Hematopoietic multipotent progenitor cell treated with erythropoietin and hydrocortisone succinate and interleukin-3 and kit ligand, for 4 days (in vitro differentiated cells): ENCODE results near the gene DDX4.
"Not testable (repeated sequence)": the region's sequence is repeated elsewhere in the genome, so short reads cannot be mapped to it uniquely, and the experiment has no call there.

ENCODE experiments used
- DNase-seq: peaks from one replicate; pipeline ENCODE4 v3.0.0-alpha.2; 2015

The DDX4 gene

GRCh38 chr5:55731848-55732247 is 6.0 kb upstream of the DDX4 start:
- no peak for DNase-seq

GRCh38 chr5:55732585-55732984 is 5.3 kb upstream of the DDX4 start:
- DNase-seq = no peak

DNA sequence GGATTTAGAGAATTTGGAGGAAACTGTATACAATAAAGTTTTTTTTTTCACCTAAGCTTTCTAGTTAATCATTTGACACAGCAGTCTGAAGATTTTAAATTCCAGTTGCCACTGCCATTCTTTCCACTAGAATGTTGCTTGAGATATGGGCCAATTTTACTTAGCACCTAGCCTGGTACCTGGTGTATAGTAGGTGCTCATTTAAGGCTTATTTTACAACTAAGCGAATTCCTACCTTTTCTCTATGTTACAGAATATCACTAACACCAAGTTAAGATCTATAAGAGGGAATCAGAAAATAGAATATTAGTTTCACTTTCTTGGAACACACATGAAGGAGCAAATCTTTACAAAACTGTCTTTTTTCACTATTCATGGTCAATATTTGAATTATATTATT is 3.2 kb upstream of the DDX4 start:
- no peak for DNase-seq

- no peak for DNase-seq
These were observed 4.9 kb downstream of the DDX4 start for GRCh38 chr5:55742778-55743177.

- DNase-seq = no peak
These were observed 10.0 kb downstream of the DDX4 start for GRCh38 chr5:55747778-55748318.

- DNase-seq = no peak
These were observed 11.5 kb downstream of the DDX4 start for GRCh38 chr5:55749387-55749786.

- DNase-seq = no peak
These were observed 12.2 kb downstream of the DDX4 start for GRCh38 chr5:55750063-55750462.

DNA sequence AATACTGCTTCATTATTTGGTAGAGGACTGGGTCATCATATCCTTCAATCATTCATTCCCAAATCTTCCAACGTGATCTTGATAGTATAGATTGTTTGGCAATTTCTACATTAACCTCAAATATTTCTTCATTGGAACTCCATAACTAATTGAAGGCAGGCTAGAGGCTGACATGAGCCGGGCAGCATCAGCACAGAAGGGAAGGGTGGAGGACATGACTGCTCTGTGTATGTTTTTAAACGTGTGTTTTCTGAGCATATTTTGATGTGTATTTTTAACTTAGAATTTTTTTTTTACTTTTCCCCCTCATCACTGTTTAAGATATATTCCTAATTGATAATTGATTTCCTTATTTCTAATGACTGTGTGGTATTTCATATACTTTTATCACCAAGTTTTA is 12.6 kb downstream of the DDX4 start:
- no peak for DNase-seq

- DNase-seq = no peak
These were observed 20.4 kb downstream of the DDX4 start for GRCh38 chr5:55758231-55758630.

GRCh38 chr5:55758714-55759113 is 20.9 kb downstream of the DDX4 start:
- no peak for DNase-seq

- not testable (repeated sequence) for DNase-seq
These were observed 23.9 kb downstream of the DDX4 start for GRCh38 chr5:55761721-55762120.

GRCh38 chr5:55763746-55764420 is 26.0 kb downstream of the DDX4 start:
- peak; percentile 15 for DNase-seq

DNA sequence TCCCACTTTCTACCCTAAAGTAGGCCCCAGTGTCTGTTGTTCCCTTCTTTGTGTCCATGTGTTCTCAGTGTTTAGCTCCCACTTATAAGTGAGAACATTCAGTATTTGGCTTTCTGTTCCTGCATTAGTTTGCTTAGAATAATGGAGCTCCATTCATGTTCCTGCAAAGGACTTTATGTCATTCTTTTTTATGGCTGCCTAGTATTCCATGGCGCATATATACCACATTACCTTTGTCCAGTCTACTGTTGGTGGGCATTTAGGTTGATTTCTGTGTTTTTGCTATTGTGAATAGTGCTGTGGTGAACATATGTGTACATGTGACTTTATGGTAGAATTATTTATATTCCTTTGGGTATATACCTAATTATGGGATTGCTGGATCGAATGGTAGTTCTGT is 30.4 kb downstream of the DDX4 start:
- DNase-seq = no peak

GRCh38 chr5:55771175-55771655 is 33.4 kb downstream of the DDX4 start:
- DNase-seq = no peak

DNA sequence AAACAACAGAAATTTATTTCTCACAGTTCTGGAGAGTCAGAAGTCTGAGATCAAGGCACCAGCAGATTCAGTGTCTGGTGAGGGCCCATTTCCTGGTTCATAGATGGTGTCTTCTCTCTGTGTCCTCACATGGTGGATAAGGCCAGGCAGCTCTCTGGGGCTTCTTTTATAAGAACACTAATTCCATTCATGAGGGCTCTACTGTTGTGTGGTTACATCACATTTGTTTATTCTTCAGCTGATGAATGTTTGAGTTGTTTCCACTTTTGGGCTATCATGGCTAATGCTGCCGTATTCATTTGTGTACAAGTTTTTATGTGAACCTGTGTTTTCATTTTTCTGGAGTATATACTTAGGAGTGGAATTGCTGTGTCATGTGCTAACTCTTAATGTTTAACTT is 35.2 kb downstream of the DDX4 start:
- no peak for DNase-seq

- DNase-seq = no peak
These were observed 39.5 kb downstream of the DDX4 start for GRCh38 chr5:55777332-55777731.

GRCh38 chr5:55800924-55801323 is 63.1 kb downstream of the DDX4 start:
- DNase-seq = no peak

DNA sequence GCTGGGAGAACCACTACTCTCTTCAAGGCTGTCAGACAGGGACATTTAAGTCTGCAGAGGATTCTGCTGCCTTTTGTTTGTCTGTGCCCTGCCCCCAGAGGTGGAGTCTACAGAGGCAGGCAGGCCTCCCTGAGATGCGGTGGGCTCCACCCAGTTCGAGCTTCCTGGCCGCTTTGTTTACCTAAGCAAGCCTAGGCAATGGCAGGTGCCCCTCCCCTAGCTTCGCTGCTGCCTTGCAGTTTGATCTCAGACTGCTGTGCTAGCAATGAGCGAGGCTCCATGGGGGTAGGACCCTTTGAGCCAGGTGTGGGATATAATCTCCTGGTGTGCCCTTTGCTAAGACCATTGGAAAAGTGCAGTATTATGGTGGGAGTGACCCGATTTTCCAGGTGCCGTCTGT is 71.0 kb downstream of the DDX4 start:
- DNase-seq = not testable (repeated sequence)

DNA sequence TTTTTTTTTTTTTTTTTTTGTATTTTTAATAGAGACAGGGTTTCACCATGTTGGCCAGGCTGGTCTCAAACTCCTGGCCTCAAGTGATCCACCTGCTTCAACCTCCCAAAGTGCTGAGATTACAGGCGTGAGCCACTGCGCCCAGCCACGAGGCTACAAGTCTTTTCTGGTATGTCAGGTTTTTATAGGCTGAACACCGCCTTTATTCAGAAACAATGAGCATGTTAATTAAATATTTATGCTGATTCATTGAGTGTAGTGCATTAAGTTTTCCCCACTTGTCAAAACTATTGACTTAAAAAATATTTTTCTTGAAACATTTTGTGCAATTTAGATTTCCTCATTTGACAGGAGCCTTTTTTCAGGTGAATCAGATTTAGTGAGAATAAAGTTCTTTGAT is 78.1 kb downstream of the DDX4 start:
- DNase-seq = not testable (repeated sequence)

DNA sequence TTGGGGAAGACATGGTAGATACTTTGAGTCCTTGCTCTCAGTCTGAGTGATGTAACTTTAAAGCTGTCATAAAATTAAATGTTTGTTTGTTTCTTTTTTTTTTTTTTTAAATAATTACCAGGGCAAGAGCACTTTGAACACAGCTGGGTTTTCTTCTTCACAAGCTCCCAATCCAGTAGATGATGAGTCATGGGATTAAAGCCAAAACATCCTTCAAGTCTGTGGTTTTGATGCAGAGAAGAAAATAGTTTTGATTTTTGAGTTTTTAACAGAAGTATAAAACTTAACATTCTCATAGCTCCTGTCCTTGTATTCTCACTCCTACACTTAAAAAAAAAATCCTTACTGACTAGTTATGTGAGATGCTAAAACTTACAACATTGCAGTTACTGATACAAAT is 78.5 kb downstream of the DDX4 start:
- DNase-seq = peak; percentile 5

DNA sequence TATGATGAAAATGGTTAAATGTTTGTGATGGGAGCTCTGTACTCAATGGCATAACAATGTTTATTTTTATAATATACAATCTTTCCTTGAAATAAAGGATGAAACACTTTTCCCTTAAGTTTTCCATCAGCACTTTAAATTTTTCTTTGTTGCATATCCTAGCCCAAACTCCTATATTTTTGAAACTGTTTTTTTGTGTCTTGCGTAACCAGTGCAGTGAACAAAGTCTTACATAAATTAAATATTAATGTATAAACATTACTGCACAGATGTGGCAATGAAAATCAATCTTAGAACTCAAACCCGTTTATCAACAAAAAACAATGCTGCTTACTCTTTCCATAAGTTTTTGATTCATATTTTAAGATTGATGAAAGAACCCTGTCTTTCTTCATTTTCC is 79.2 kb downstream of the DDX4 start:
- no peak for DNase-seq

- no peak for DNase-seq
These were observed 82.6 kb downstream of the DDX4 start for GRCh38 chr5:55820488-55820887.

DNA sequence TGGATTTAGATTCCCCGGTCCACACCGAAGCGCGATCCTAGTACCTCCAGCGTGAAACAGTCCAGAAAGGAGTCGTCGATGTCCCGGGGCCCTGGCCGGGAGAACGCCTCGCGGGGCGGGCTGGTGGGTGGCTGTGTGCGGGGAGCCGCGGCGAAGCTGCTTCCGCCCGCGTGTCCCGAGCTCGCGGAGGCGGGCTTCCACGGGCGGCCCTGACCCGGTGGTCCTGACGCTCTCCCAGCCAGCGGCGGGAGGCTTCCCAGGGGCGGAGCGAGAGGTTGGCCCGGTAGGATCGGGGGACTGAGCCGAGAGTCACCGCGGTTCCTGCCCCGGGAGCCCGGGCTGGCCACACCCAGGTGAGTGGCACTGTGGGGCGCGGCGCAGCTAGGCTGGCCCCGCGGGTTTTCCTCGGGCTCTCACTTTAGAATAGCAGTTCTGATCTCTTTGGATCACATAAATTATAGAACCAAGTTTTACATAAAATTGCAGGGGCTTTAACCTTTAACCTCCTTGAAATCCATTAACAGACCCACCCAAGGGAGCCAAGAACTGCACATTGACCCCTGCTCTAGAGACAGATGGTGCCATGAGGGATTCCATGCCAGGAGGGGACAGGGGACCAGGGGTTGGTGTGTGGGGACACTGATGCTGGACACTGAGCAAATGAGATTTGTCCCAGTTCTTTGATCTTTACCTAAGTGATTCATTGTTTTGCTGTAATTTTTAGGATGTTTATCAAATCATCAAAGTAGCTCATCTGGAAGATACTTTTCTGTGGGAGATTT is 84.1 kb downstream of the DDX4 start:
- peak; percentile 2 for DNase-seq

GRCh38 chr5:55823151-55823796 is 85.4 kb downstream of the DDX4 start:
- no peak for DNase-seq
